ENCODE measurements around the gene CCDC40.
A peak's percentile ranks its signal among the peaks of the same experiment; 100 is the strongest.
"Not testable (repeated sequence)": the region's sequence is repeated elsewhere in the genome, so short reads cannot be mapped to it uniquely, and the experiment has no call there.

Gene CCDC40

DNA sequence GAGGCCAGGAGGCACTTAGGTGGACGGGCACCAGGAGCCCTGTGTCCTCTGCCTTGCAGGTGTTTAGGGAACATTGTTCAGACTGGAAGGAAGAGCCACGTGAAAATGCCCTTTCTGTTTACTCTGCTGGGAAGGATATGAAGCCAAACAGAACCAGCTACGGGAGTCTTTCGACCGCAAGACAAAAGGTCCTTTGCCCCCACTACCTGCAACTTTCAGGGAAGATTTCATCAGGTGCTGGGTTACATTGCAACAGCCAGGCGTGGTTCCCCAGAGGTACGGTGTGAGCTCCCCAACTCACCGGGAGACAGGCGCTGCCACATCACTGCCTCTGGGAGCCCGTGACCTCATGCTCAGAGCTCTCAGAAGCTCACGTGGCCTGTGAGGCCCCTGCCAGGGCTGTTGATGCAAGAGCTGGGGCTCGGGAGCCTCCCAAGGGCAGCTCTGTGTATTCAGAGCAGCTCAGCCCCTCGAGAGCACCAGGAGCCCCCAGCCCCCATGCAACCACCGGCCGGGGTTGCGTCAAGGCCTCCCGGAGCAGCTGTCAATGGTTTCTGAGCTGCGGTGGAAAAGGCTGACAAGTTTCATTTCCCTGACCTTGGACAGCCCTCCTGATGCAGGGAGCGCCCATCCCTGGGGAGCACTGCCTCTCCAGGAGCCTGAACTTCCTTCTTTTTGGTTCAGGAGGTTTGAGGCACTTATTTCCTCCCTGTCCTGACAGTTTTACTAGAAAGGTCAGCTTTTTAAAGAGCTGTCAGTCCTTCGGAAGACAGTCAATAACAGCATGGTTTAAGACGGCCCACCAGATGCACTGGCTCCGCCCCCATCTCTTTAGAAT is 42.8 kb upstream of the CCDC40 start:
- peak overlapping the region; percentile 21; the same call in 1 of the 2 replicates for H3K9ac ChIP-seq (ENCODE audit: low read depth, low read length)
- no peaks in the 10 kb centered on the region for H3K9me3 ChIP-seq (ENCODE audit: control insufficient read depth, insufficient read depth, low read length)
- no peaks in the 10 kb centered on the region for H3K36me3 ChIP-seq (ENCODE audit: insufficient read depth, low read length)
- peaks cover 40% of the 10 kb centered on the region for H3K4me1 ChIP-seq (ENCODE audit: insufficient read depth, low read length)

GRCh38 chr17:79994228-79994569 is 42.2 kb upstream of the CCDC40 start:
- Histone ChIP-seq H3K4me1 (ENCODE audit: insufficient read depth, low read length) (peaks cover 37% of the 10 kb centered on the region), H3K9ac (ENCODE audit: low read depth, low read length) (peak overlapping the region; percentile 21; the same call in 1 of the 2 replicates)
- H3K9me3 ChIP-seq (ENCODE audit: control insufficient read depth, insufficient read depth, low read length); H3K36me3 ChIP-seq (ENCODE audit: insufficient read depth, low read length): not testable (repeated sequence)

DNA sequence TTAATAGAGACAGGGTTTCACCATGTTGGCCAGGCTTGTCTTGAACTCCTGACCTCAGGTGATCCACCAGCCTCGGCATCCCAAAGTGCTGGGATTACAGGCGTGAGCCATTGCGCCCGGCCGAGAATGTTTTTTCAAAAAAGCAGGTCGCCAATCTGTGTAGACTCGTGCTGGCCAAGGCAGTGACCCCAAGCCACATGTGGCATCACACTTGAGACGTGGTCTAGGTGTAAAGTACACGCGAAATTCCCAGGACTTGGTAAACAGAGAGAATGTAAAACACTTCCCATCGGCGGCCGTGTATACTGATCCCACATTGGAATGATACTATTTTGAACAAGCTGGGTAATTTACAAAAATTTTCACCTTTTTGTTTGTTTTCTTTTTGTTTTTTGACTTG is 41.8 kb upstream of the CCDC40 start:
- Histone ChIP-seq H3K4me1 (ENCODE audit: insufficient read depth, low read length) (peaks cover 34% of the 10 kb centered on the region), H3K9me3 (ENCODE audit: control insufficient read depth, insufficient read depth, low read length) (no peaks in the 10 kb centered on the region), H3K9ac (ENCODE audit: low read depth, low read length) (no peak overlapping the region), H3K36me3 (ENCODE audit: insufficient read depth, low read length) (no peaks in the 10 kb centered on the region)

GRCh38 chr17:79995696-79996095 is 40.7 kb upstream of the CCDC40 start:
- H3K36me3 ChIP-seq (ENCODE audit: insufficient read depth, low read length), result no peaks in the 10 kb centered on the region
- no peak overlapping the region for H3K9ac ChIP-seq (ENCODE audit: low read depth, low read length)
- peaks cover 33% of the 10 kb centered on the region for H3K4me1 ChIP-seq (ENCODE audit: insufficient read depth, low read length)
- H3K9me3 ChIP-seq (ENCODE audit: control insufficient read depth, insufficient read depth, low read length), result no peaks in the 10 kb centered on the region; the same call in 1 of the 2 replicates

DNA sequence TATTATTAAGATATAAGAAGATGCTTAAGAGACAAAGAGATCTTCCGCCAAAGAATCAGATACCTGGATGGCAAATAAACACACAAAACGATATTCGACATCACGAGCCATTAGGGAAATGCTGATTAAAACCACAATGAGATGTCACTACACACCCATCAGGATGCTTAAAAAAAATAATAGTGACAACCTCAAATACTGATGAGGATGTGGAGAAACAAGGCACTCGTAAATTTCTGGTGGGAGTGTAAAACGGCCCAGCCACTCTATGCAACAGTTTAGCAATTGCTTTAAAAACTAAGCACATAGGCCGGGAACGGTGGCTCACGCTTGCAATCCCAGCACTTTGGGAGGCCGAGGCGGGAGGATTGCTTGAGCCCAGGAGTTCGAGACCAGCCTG is 40.2 kb upstream of the CCDC40 start:
- no peak overlapping the region for H3K9ac ChIP-seq (ENCODE audit: low read depth, low read length)
- peaks cover 27% of the 10 kb centered on the region for H3K4me1 ChIP-seq (ENCODE audit: insufficient read depth, low read length)

GRCh38 chr17:79997011-79997660 is 39.3 kb upstream of the CCDC40 start:
- Histone ChIP-seq H3K9me3 (ENCODE audit: control insufficient read depth, insufficient read depth, low read length) (no peaks in the 10 kb centered on the region; the same call in 1 of the 2 replicates), H3K36me3 (ENCODE audit: insufficient read depth, low read length) (no peaks in the 10 kb centered on the region), H3K4me1 (ENCODE audit: insufficient read depth, low read length) (peaks cover 26% of the 10 kb centered on the region), H3K9ac (ENCODE audit: low read depth, low read length) (no peak overlapping the region)

More for the DNA sequence above, 40.2 kb upstream of the CCDC40 start:
- no peaks in the 10 kb centered on the region; the same call in 1 of the 2 replicates for H3K9me3 ChIP-seq (ENCODE audit: control insufficient read depth, insufficient read depth, low read length)
- H3K36me3 ChIP-seq (ENCODE audit: insufficient read depth, low read length), result no peaks in the 10 kb centered on the region

DNA sequence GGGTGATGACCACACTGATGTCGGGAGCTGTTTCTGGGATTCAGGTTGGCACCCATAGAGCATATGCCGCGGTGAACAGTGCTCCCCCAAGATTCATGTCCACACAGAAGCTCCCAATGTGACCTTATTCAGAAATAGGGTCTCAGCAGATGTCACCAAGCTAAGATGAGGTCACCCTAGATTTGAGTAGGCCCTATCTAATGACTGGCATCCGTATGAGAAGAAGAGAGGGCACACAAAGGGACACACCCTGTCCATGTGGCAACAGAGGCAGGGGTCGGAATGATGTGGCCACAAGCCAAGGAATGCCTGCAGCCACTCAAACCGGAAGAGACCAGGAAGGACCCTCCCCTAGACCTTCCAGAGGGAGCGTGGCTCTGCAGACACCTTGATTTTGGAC is 36.3 kb upstream of the CCDC40 start:
- no peak overlapping the region for H3K9ac ChIP-seq (ENCODE audit: low read depth, low read length)
- H3K4me1 ChIP-seq (ENCODE audit: insufficient read depth, low read length), result peaks cover 5% of the 10 kb centered on the region; the same call in 1 of the 2 replicates

DNA sequence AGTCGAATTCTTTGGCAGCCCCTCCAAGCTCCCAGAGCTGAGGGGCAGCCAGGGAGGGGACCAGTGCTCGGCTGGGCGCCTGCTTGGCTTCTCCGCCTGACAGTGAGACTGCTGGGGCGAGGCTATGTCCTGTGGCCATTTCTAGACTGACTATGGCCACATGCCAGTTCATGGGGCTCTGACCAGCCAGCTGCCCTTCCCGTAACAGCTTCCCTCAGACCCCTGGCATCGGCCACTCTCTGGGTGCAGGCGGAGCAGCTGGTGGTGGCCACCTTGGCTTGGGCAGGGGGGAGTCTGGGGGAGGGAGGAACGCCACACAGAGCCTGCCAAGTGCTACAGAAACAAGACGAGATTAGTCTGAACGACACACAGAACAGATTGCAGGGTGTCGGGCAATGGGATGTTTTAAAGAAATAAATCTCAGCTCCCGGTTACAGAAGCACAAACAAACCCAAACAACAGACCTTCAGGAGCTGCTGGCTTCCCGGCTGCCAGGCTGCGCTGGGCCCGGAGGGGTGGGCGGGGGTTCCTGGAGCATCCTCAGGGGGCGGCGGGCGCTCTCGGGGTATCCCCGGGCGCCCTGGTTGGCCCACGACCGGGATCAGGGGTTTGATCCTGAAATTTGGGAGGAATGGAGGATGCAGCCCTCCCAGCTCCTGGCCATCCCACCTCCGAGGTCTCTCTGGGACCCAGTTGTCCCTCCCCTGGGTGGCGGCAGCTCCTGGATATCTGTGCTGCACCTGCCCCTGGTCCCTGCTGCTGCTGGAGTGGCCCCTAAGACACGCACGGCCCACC is 35.3 kb upstream of the CCDC40 start:
- Histone ChIP-seq H3K9ac (ENCODE audit: low read depth, low read length) (no peak overlapping the region), H3K9me3 (ENCODE audit: control insufficient read depth, insufficient read depth, low read length) (no peaks in the 10 kb centered on the region; the same call in 1 of the 2 replicates), H3K4me1 (ENCODE audit: insufficient read depth, low read length) (peaks cover 9% of the 10 kb centered on the region; the same call in 1 of the 2 replicates), H3K36me3 (ENCODE audit: insufficient read depth, low read length) (no peaks in the 10 kb centered on the region; the same call in 1 of the 2 replicates)

More for the DNA sequence above, 36.3 kb upstream of the CCDC40 start:
- H3K36me3 ChIP-seq (ENCODE audit: insufficient read depth, low read length), result no peaks in the 10 kb centered on the region; the same call in 1 of the 2 replicates
- no peaks in the 10 kb centered on the region; the same call in 1 of the 2 replicates for H3K9me3 ChIP-seq (ENCODE audit: control insufficient read depth, insufficient read depth, low read length)

- Histone ChIP-seq H3K9me3 (ENCODE audit: control insufficient read depth, insufficient read depth, low read length) (no peaks in the 10 kb centered on the region; the same call in 1 of the 2 replicates), H3K4me1 (ENCODE audit: insufficient read depth, low read length) (peaks cover 11% of the 10 kb centered on the region; the same call in 1 of the 2 replicates), H3K9ac (ENCODE audit: low read depth, low read length) (no peak overlapping the region), H3K36me3 (ENCODE audit: insufficient read depth, low read length) (no peaks in the 10 kb centered on the region; the same call in 1 of the 2 replicates)
These were observed 34.3 kb upstream of the CCDC40 start for GRCh38 chr17:80002070-80002641.

GRCh38 chr17:80002690-80003490 is 33.6 kb upstream of the CCDC40 start:
- no peaks in the 10 kb centered on the region; the same call in 1 of the 2 replicates for H3K9me3 ChIP-seq (ENCODE audit: control insufficient read depth, insufficient read depth, low read length)
- no peak overlapping the region for H3K9ac ChIP-seq (ENCODE audit: low read depth, low read length)
- H3K36me3 ChIP-seq (ENCODE audit: insufficient read depth, low read length), result no peaks in the 10 kb centered on the region; the same call in 1 of the 2 replicates

GRCh38 chr17:80003969-80004368 is 32.5 kb upstream of the CCDC40 start:
- Histone ChIP-seq H3K9ac (ENCODE audit: low read depth, low read length) (no peak overlapping the region), H3K4me1 (ENCODE audit: insufficient read depth, low read length) (peaks cover 12% of the 10 kb centered on the region; the same call in 1 of the 2 replicates), H3K9me3 (ENCODE audit: control insufficient read depth, insufficient read depth, low read length) (no peaks in the 10 kb centered on the region; the same call in 1 of the 2 replicates), H3K36me3 (ENCODE audit: insufficient read depth, low read length) (no peaks in the 10 kb centered on the region; the same call in 1 of the 2 replicates)

More at GRCh38 chr17:80002690-80003490, 33.6 kb upstream of the CCDC40 start:
- peaks cover 9% of the 10 kb centered on the region; the same call in 1 of the 2 replicates for H3K4me1 ChIP-seq (ENCODE audit: insufficient read depth, low read length)

GRCh38 chr17:80005360-80006338 is 30.8 kb upstream of the CCDC40 start:
- Histone ChIP-seq H3K9ac (ENCODE audit: low read depth, low read length) (peak overlapping the region; percentile 55; the same call in 1 of the 2 replicates), H3K9me3 (ENCODE audit: control insufficient read depth, insufficient read depth, low read length) (no peaks in the 10 kb centered on the region; the same call in 1 of the 2 replicates), H3K36me3 (ENCODE audit: insufficient read depth, low read length) (no peaks in the 10 kb centered on the region; the same call in 1 of the 2 replicates), H3K4me1 (ENCODE audit: insufficient read depth, low read length) (peaks cover 12% of the 10 kb centered on the region; the same call in 1 of the 2 replicates)

Measured in ES-I3 (cell line).